RWPE1 (cell line): ENCODE measurements around the gene CDH6.

Source experiments
- CTCF ChIA-PET: fragments of 350-600 bp; sonication (Branson Sonifier 250); formaldehyde crosslinking; extraction: SDS; loops from one replicate; lab custom pipeline; 2021; lab: Yijun Ruan, JAX
- POLR2A ChIA-PET: fragments of 400-600 bp; formaldehyde crosslinking; extraction: SDS; loops from one replicate; lab custom pipeline; 2020; ENCODE audit warnings: antibody characterized with exemption; ENCODE audit not compliant: low non-redundant PET; lab: Yijun Ruan, JAX
- DNase-seq: peaks from one replicate; pipeline ENCODE4 v3.0.0; 2012; ENCODE audit warnings: low spot score
- H3K27ac ChIP-seq: fragments of 450-650 bp; 2 replicates; pipeline ENCODE4 v1.5.1; 2017
- CTCF ChIP-seq: fragments of 450-650 bp; conservative IDR thresholded peaks from 2 replicates; pipeline ENCODE4 v1.5.1; 2017; ENCODE audit warnings: low read depth, mild to moderate bottlenecking

CDH6 gene

GRCh38 chr5:31208043-31208442 is 14.6 kb downstream of the CDH6 start:
- ChIA-PET CTCF (no interaction called here), POLR2A (no interaction called here)
- no peak for DNase-seq
- no peak for TF ChIP-seq CTCF
- no peak overlapping the region for H3K27ac ChIP-seq

- TF ChIP-seq CTCF: no peak
- ChIA-PET POLR2A (no interaction called here), CTCF (interaction anchor here (0.6 to 1.3 kb wide), 2 partner anchors 19 to 23 kb away, joined by 3 read pairs; no protein-coding TSS in a partner anchor)
- DNase-seq: no peak
- H3K27ac ChIP-seq: no peak overlapping the region
Measured at GRCh38 chr5:31209334-31209733, 15.8 kb downstream of the CDH6 start.

GRCh38 chr5:31211098-31211497 is 17.6 kb downstream of the CDH6 start:
- CTCF ChIA-PET: interaction anchor here (0.6 to 0.7 kb wide), 2 partner anchors 46 to 1692 kb away, joined by 3 read pairs; no protein-coding TSS in a partner anchor
- TF ChIP-seq CTCF: no peak
- POLR2A ChIA-PET: no interaction called here

GRCh38 chr5:31213257-31213656 is 19.8 kb downstream of the CDH6 start:
- H3K27ac ChIP-seq: no peak overlapping the region
- TF ChIP-seq CTCF: no peak
- DNase-seq: no peak
- ChIA-PET CTCF (interaction anchor here (0.6 kb wide), 1 partner anchor 561 kb away, joined by 4 read pairs; no protein-coding TSS in a partner anchor), POLR2A (no interaction called here)

More at GRCh38 chr5:31211098-31211497, 17.6 kb downstream of the CDH6 start:
- no peak for DNase-seq
- no peak overlapping the region for H3K27ac ChIP-seq

GRCh38 chr5:31213705-31214121 is 20.2 kb downstream of the CDH6 start:
- DNase-seq: no peak
- CTCF ChIA-PET: interaction anchor here (0.6 to 0.7 kb wide), 2 partner anchors 14 to 561 kb away, joined by 3 to 4 read pairs; no protein-coding TSS in a partner anchor
- H3K27ac ChIP-seq: no peak overlapping the region
- no peak for TF ChIP-seq CTCF
- POLR2A ChIA-PET: no interaction called here

GRCh38 chr5:31214229-31214628 is 20.7 kb downstream of the CDH6 start:
- ChIA-PET POLR2A (no interaction called here), CTCF (interaction anchor here (0.6 to 0.7 kb wide), 2 partner anchors 14 to 1268 kb away, joined by 3 to 4 read pairs; no protein-coding TSS in a partner anchor)
- H3K27ac ChIP-seq: no peak overlapping the region

More at GRCh38 chr5:31214229-31214628, 20.7 kb downstream of the CDH6 start:
- no peak for DNase-seq
- TF ChIP-seq CTCF: no peak
